HG02981 (cell line): ENCODE results near the gene KICS2.

Source experiments
- ATAC-seq: cut with Tn5 transposase; IDR thresholded peaks from one replicate; pipeline ENCODE4 v1.9.1; 2021; ENCODE audit warnings: mild to moderate bottlenecking, moderate library complexity; ENCODE audit not compliant: unreplicated experiment

The KICS2 gene

GRCh38 chr12:64175254-64175945 lies 46.7 kb downstream of the KICS2 start:
- ATAC-seq = no peak

- ATAC-seq = no peak
Observed at GRCh38 chr12:64173456-64173855, 48.6 kb downstream of the KICS2 start.
